HepG2 (cell line): ENCODE data around the gene AZU1. TPM values are rescaled to one million over a fixed set of nuclear protein-coding genes. Genes with fewer than 3 reads are reported as not detected.

Experiments
- ATF6 ChIP-seq: sonication (generic); formaldehyde crosslinking; conservative IDR thresholded peaks from 2 replicates; pipeline ENCODE4 v1.4.0; 2020; ENCODE audit warnings: missing genetic modification reagents
- BATF2 ChIP-seq: sonication (generic); formaldehyde crosslinking; IDR thresholded peaks from 2 replicates; pipeline ENCODE4 v1.8.0; 2022; ENCODE audit warnings: mild to moderate bottlenecking, missing genetic modification reagents, moderate library complexity
- FOXC1 ChIP-seq: sonication (generic); formaldehyde crosslinking; IDR thresholded peaks from 2 replicates; pipeline ENCODE4 v1.8.0; 2022; ENCODE audit warnings: mild to moderate bottlenecking, missing genetic modification reagents, borderline replicate concordance
- FOXK1 ChIP-seq: sonication (generic); formaldehyde crosslinking; IDR thresholded peaks from 2 replicates; pipeline ENCODE4 v1.4.0; 2020; ENCODE audit warnings: low read depth, missing genetic modification reagents, borderline replicate concordance
- HNRNPK ChIP-seq: fragments of 200-400 bp; formaldehyde crosslinking; IDR thresholded peaks from 2 replicates; pipeline ENCODE4 v1.6.1; 2018; ENCODE audit warnings: low read length, low read depth, moderate library complexity, mild to moderate bottlenecking; ENCODE audit not compliant: poor library complexity, severe bottlenecking
- HOXA5 ChIP-seq: sonication (generic); formaldehyde crosslinking; IDR thresholded peaks from 2 replicates; pipeline ENCODE4 v1.4.0; 2020; ENCODE audit warnings: missing genetic modification reagents
- JUN ChIP-seq: sonication (generic); formaldehyde crosslinking; IDR thresholded peaks from 2 replicates; pipeline ENCODE4 v1.4.0; 2020; ENCODE audit warnings: mild to moderate bottlenecking, missing genetic modification reagents
- JUNB ChIP-seq: sonication (generic); formaldehyde crosslinking; IDR thresholded peaks from 2 replicates; pipeline ENCODE4 v1.8.0; 2022; ENCODE audit warnings: missing genetic modification reagents, mild to moderate bottlenecking, borderline replicate concordance
- MLLT10 ChIP-seq: sonication (generic); formaldehyde crosslinking; IDR thresholded peaks from 2 replicates; pipeline ENCODE4 v1.4.0; 2020; ENCODE audit warnings: missing genetic modification reagents
- MYNN ChIP-seq: sonication (generic); formaldehyde crosslinking; IDR thresholded peaks from 2 replicates; pipeline ENCODE4 v1.4.0; 2020; ENCODE audit warnings: mild to moderate bottlenecking, low read depth, missing genetic modification reagents
- NFIC ChIP-seq: IDR thresholded peaks from 2 replicates; pipeline ENCODE4 v1.6.1; 2012; ENCODE audit warnings: mild to moderate bottlenecking, low read length, inconsistent platforms
- ONECUT2 ChIP-seq: sonication (generic); formaldehyde crosslinking; IDR thresholded peaks from 2 replicates; pipeline ENCODE4 v1.4.0; 2020; ENCODE audit warnings: missing genetic modification reagents
- POLR2AphosphoS5 ChIP-seq: IDR thresholded peaks from 2 replicates; pipeline ENCODE4 v1.6.1; 2012; ENCODE audit warnings: low read depth, low read length
- PRPF4 ChIP-seq: fragments of 200-400 bp; formaldehyde crosslinking; IDR thresholded peaks from 2 replicates; pipeline ENCODE4 v1.6.1; 2016; ENCODE audit warnings: low read length, low read depth; ENCODE audit not compliant: poor library complexity, severe bottlenecking
- PTBP1 ChIP-seq: fragments of 200-400 bp; formaldehyde crosslinking; IDR thresholded peaks from 2 replicates; pipeline ENCODE4 v1.6.1; 2018; ENCODE audit warnings: low read length, low read depth; ENCODE audit not compliant: poor library complexity, severe bottlenecking
- RAD51 ChIP-seq: fragments of 450-650 bp; IDR thresholded peaks from 2 replicates; pipeline ENCODE4 v1.6.1; 2016; ENCODE audit warnings: borderline replicate concordance
- RBM22 ChIP-seq: fragments of 200-400 bp; formaldehyde crosslinking; optimal IDR thresholded peaks from 2 replicates; pipeline ENCODE3; 2017; ENCODE audit warnings: mild to moderate bottlenecking, low read length, moderate library complexity
- SNRNP70 ChIP-seq: fragments of 200-400 bp; formaldehyde crosslinking; IDR thresholded peaks from 2 replicates; pipeline ENCODE4 v1.6.1; 2017; ENCODE audit warnings: mild to moderate bottlenecking, low read depth, low read length, moderate library complexity
- ZNF251 ChIP-seq: sonication (generic); formaldehyde crosslinking; IDR thresholded peaks from 2 replicates; pipeline ENCODE4 v1.9.0; 2021; ENCODE audit warnings: mild to moderate bottlenecking, missing genetic modification reagents
- ZNF260 ChIP-seq: sonication (generic); formaldehyde crosslinking; IDR thresholded peaks from 2 replicates; pipeline ENCODE4 v1.4.0; 2020; ENCODE audit warnings: missing genetic modification reagents, low read depth, mild to moderate bottlenecking, borderline replicate concordance
- ZNF276 ChIP-seq: sonication (generic); formaldehyde crosslinking; IDR thresholded peaks from 2 replicates; pipeline ENCODE4 v1.4.0; 2020; ENCODE audit warnings: mild to moderate bottlenecking, low read depth, missing genetic modification reagents
- ZNF317 ChIP-seq: sonication (generic); formaldehyde crosslinking; IDR thresholded peaks from 2 replicates; pipeline ENCODE4 v1.5.0; 2020; ENCODE audit warnings: mild to moderate bottlenecking, missing genetic modification reagents
- ZNF331 ChIP-seq: sonication (generic); formaldehyde crosslinking; IDR thresholded peaks from 2 replicates; pipeline ENCODE4 v1.4.0; 2020; ENCODE audit warnings: missing genetic modification reagents
- ZNF768 ChIP-seq: sonication (generic); formaldehyde crosslinking; IDR thresholded peaks from 2 replicates; pipeline ENCODE4 v1.4.0; 2020; ENCODE audit warnings: missing genetic modification reagents
- ZNF883 ChIP-seq: sonication (generic); formaldehyde crosslinking; IDR thresholded peaks from 2 replicates; pipeline ENCODE4 v1.5.1; 2020; ENCODE audit warnings: mild to moderate bottlenecking, missing genetic modification reagents; ENCODE audit errors: not compliant biosample characterization
- polyA plus RNA-seq, 8 experiments: library from polyadenylated mRNA; depleted of rRNA in 3 of 8; stranded (reverse) in 7 of 8; unstranded in 1 of 8; fragments of >200 nt; fragmentation: Illumina TruSeq in 4 of 8; extraction: Trizol in 4 of 8; gene quantifications; 2 replicates each; pipeline versions ENCODE4 v1.2.1 to v1.2.3, GENCODE V29; 2011 to 2016; ENCODE audit warnings: low read depth in 4 of 8, missing spikeins in 1 of 8, mixed read lengths in 1 of 8; ENCODE audit not compliant: insufficient read depth in 1 of 8
- total RNA-seq, 5 experiments: library from RNA; depleted of rRNA; stranded (reverse); fragments of >200 nt; fragmentation: Illumina TruSeq; extraction: Trizol; gene quantifications; 2 replicates each; pipeline ENCODE4 v1.2.3, GENCODE V29; 2016; ENCODE audit warnings: low read depth in 1 of 5

The AZU1 gene
- total and polyA plus RNA-seq, 2 of the 13 experiments (the other 11 are each of a cell fraction or from before 2014, with no cell fraction given), result not detected

GRCh38 chr19:778910-779653 lies 48.6 kb upstream of the AZU1 start (continued):
- TF ChIP-seq FOXK1 (CRISPR knock-in tag), result peak; percentile 59; the same call in 1 of the 2 replicates
- TF ChIP-seq MLLT10 (CRISPR knock-in tag), result 0 out of 2 replicates have a peak, but pooled peaks have one; percentile 29
- TF ChIP-seq ZNF317 (CRISPR knock-in tag), result peak; percentile 84
- TF ChIP-seq ONECUT2 (CRISPR knock-in tag), result no peak
- TF ChIP-seq MYNN (CRISPR knock-in tag), result peak; percentile 78; the same call in 1 of the 2 replicates
- TF ChIP-seq JUNB (CRISPR knock-in tag), result no peak
- no peak for TF ChIP-seq RAD51
- TF ChIP-seq PRPF4, result no peak
- TF ChIP-seq BATF2 (CRISPR knock-in tag), result peak; percentile 66; the same call in 1 of the 2 replicates
- TF ChIP-seq ZNF260 (CRISPR knock-in tag), result no peak
- peak; percentile 81 for TF ChIP-seq HOXA5 (CRISPR knock-in tag)
- TF ChIP-seq ZNF331, result peak; percentile 85; the same call in 1 of the 2 replicates
- no peak for TF ChIP-seq HNRNPK
- TF ChIP-seq RBM22, result no peak
- TF ChIP-seq SNRNP70, result no peak
- no peak; the same call in 1 of the 2 replicates for TF ChIP-seq ZNF768
- peak; percentile 59; the same call in 1 of the 2 replicates for TF ChIP-seq ZNF276 (CRISPR knock-in tag)
- no peak for TF ChIP-seq PTBP1
- no peak for TF ChIP-seq ZNF251 (CRISPR knock-in tag)
- no peak for TF ChIP-seq POLR2AphosphoS5
- TF ChIP-seq ATF6, result peak; percentile 82; the same call in 1 of the 2 replicates
- TF ChIP-seq FOXC1 (CRISPR knock-in tag), result peak; percentile 96
- peak; percentile 25; the same call in 1 of the 2 replicates for TF ChIP-seq JUN (CRISPR knock-in tag)
- TF ChIP-seq NFIC, result no peak
- peak; percentile 10 for TF ChIP-seq ZNF883 (CRISPR knock-in tag)
